Sigmoid colon (tissue), 4 donors: ENCODE measurements around the gene CBFA2T2.

Source experiments
- CTCF ChIP-seq, 4 experiments: fragments of 450-650 bp in 3 of 4; fragments of 200-600 bp in 1 of 4; IDR thresholded peaks; one replicate each; pipeline ENCODE4 v1.5.1; 2016 to 2019; ENCODE audit warnings: antibody characterized with exemption in 4 of 4, mild to moderate bottlenecking in 3 of 4, moderate library complexity in 2 of 4
- POLR2AphosphoS5 ChIP-seq, 4 donors: sonication (generic); formaldehyde crosslinking; IDR thresholded peaks; one replicate each; pipeline ENCODE4 v1.6.1; 2017; ENCODE audit warnings: antibody characterized with exemption in 4 of 4

- TF ChIP-seq POLR2AphosphoS5 (IDR thresholded peaks at IDR 0.05) (peak in 3 of 4 donors; percentile 3 to 67 (median 51)), CTCF (IDR thresholded peaks at IDR 0.05) (peak; percentile 79 to 90 (median 84))
These were observed 163.5 kb downstream of the CBFA2T2 start for GRCh38 chr20:33653218-33653899.
